Fibroblast of lung (primary cell): ENCODE results near the gene PBX1.

Experiments
- EZH2 ChIP-seq: IDR thresholded peaks from 2 replicates; pipeline ENCODE4 v1.5.1; 2012; ENCODE audit warnings: low read length, control low read depth, mild to moderate bottlenecking; ENCODE audit errors: missing control alignments
- TF ChIP-seq, protein P1 (sequence below), 2 donors: IDR thresholded peaks in 1 of 2; conservative IDR thresholded peaks in 1 of 2; 1 replicate in 1 of 2; 2 replicates in 1 of 2; pipeline ENCODE4 v1.5.1; 2011 to 2012; ENCODE audit warnings: low read length in 2 of 2, control low read depth in 1 of 2, inconsistent platforms in 1 of 2, low read depth in 1 of 2, mild to moderate bottlenecking in 1 of 2

- TF ChIP-seq EZH2 = no peak
- TF ChIP-seq, protein P1, sequence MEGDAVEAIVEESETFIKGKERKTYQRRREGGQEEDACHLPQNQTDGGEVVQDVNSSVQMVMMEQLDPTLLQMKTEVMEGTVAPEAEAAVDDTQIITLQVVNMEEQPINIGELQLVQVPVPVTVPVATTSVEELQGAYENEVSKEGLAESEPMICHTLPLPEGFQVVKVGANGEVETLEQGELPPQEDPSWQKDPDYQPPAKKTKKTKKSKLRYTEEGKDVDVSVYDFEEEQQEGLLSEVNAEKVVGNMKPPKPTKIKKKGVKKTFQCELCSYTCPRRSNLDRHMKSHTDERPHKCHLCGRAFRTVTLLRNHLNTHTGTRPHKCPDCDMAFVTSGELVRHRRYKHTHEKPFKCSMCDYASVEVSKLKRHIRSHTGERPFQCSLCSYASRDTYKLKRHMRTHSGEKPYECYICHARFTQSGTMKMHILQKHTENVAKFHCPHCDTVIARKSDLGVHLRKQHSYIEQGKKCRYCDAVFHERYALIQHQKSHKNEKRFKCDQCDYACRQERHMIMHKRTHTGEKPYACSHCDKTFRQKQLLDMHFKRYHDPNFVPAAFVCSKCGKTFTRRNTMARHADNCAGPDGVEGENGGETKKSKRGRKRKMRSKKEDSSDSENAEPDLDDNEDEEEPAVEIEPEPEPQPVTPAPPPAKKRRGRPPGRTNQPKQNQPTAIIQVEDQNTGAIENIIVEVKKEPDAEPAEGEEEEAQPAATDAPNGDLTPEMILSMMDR (conservative IDR thresholded peaks at IDR 0.05 in 1 of 2, IDR thresholded peaks at IDR 0.05 in 1 of 2; ENCODE audit: low read depth in 1 of 2, low read length in 2 of 2) = no peak
Measured at GRCh38 chr1:164618202-164618564, 59.2 kb downstream of the PBX1 start.
